GM21423 (cell line): Measurements from ENCODE around the gene ITGA2B.
"Not testable (repeated sequence)": the region's sequence is repeated elsewhere in the genome, so short reads cannot be mapped to it uniquely, and the experiment has no call there.

Experiments
- ATAC-seq: cut with Tn5 transposase; IDR thresholded peaks from one replicate; pipeline ENCODE4 v1.9.1; 2021; ENCODE audit warnings: mild to moderate bottlenecking, moderate library complexity; ENCODE audit not compliant: unreplicated experiment

Gene ITGA2B

GRCh38 chr17:44394112-44394511, 4.7 kb upstream of the ITGA2B start:
- not testable (repeated sequence) for ATAC-seq

- ATAC-seq: no peak
These were observed 911 bp upstream of the ITGA2B start for GRCh38 chr17:44390250-44390870.

GRCh38 chr17:44389723-44390202, 314 bp upstream of the ITGA2B start:
- ATAC-seq: no peak

GRCh38 chr17:44387804-44388203, 1.6 kb downstream of the ITGA2B start:
- no peak for ATAC-seq

GRCh38 chr17:44386182-44386525, 3.3 kb downstream of the ITGA2B start:
- ATAC-seq: no peak

GRCh38 chr17:44385287-44386181, 3.9 kb downstream of the ITGA2B start:
- peak; percentile 50 for ATAC-seq

GRCh38 chr17:44384823-44385286, 4.6 kb downstream of the ITGA2B start:
- ATAC-seq: peak; percentile 15

- no peak for ATAC-seq
These were observed 5.1 kb downstream of the ITGA2B start for GRCh38 chr17:44384281-44384822.

GRCh38 chr17:44383861-44384260, 5.6 kb downstream of the ITGA2B start:
- no peak for ATAC-seq

- no peak for ATAC-seq
These were observed 6.1 kb downstream of the ITGA2B start for GRCh38 chr17:44383363-44383762.

- no peak for ATAC-seq
These were observed 6.5 kb downstream of the ITGA2B start for GRCh38 chr17:44382917-44383316.

GRCh38 chr17:44381810-44382305, 7.6 kb downstream of the ITGA2B start:
- no peak for ATAC-seq

GRCh38 chr17:44380767-44381166, 8.7 kb downstream of the ITGA2B start:
- ATAC-seq: no peak

- no peak for ATAC-seq
These were observed 9.6 kb downstream of the ITGA2B start for GRCh38 chr17:44379887-44380286.

GRCh38 chr17:44378171-44378705, 11.2 kb downstream of the ITGA2B start:
- ATAC-seq: no peak

- ATAC-seq: no peak
These were observed 12.7 kb downstream of the ITGA2B start for GRCh38 chr17:44376779-44377178.

GRCh38 chr17:44376124-44376523, 13.3 kb downstream of the ITGA2B start:
- no peak for ATAC-seq

- no peak for ATAC-seq
These were observed 14.0 kb downstream of the ITGA2B start for GRCh38 chr17:44375196-44376017.

GRCh38 chr17:44374306-44375195, 14.9 kb downstream of the ITGA2B start:
- no peak for ATAC-seq
